Kasumi-1 (cell line): ENCODE data around the gene CRP.
A peak's percentile ranks its signal among the peaks of the same experiment; 100 is the strongest.
"Not testable (repeated sequence)": the region's sequence is repeated elsewhere in the genome, so short reads cannot be mapped to it uniquely, and the experiment has no call there.

Experiments
- DNase-seq, 2 experiments: peaks; one replicate each; lab custom pipeline; 2025; lab: John Stamatoyannopoulos, UW

Gene CRP

GRCh38 chr1:159699653-159700052 lies 14.7 kb downstream of the CRP start:
- no peak for DNase-seq

GRCh38 chr1:159699246-159699645 lies 15.1 kb downstream of the CRP start:
- DNase-seq = no peak

- DNase-seq = no peak
These were observed 26.9 kb downstream of the CRP start for GRCh38 chr1:159687511-159687910.

GRCh38 chr1:159686599-159687299 lies 27.6 kb downstream of the CRP start:
- no peak for DNase-seq

- DNase-seq = no peak
These were observed 35.5 kb downstream of the CRP start for GRCh38 chr1:159678939-159679338.

GRCh38 chr1:159675046-159675445 lies 39.3 kb downstream of the CRP start:
- DNase-seq = no peak

GRCh38 chr1:159672390-159672789 lies 42.0 kb downstream of the CRP start:
- not testable (repeated sequence) for DNase-seq

- DNase-seq = no peak
These were observed 45.1 kb downstream of the CRP start for GRCh38 chr1:159669338-159669737.

GRCh38 chr1:159668739-159669138 lies 45.6 kb downstream of the CRP start:
- DNase-seq = no peak

- peak; percentile 2 to 16 for DNase-seq
These were observed 50.1 kb downstream of the CRP start for GRCh38 chr1:159664247-159664646.

- DNase-seq = no peak
These were observed 50.8 kb downstream of the CRP start for GRCh38 chr1:159663552-159663951.
